CD4-positive, alpha-beta T cell treated with Interleukin-15 for 4 hours (primary cell): ENCODE results near the gene CRYGS.
"Not testable (repeated sequence)": the region's sequence is repeated elsewhere in the genome, so short reads cannot be mapped to it uniquely, and the experiment has no call there.

Experiments used
- DNase-seq: peaks from one replicate; pipeline ENCODE4 v3.0.0-alpha.2; 2020; ENCODE audit warnings: low spot score

Gene CRYGS

GRCh38 chr3:186552408-186553031 is 8.3 kb upstream of the CRYGS start:
- no peak for DNase-seq

- no peak for DNase-seq
Observed at GRCh38 chr3:186551387-186551786, 7.2 kb upstream of the CRYGS start.

GRCh38 chr3:186549497-186549896 is 5.3 kb upstream of the CRYGS start:
- DNase-seq: no peak

DNA sequence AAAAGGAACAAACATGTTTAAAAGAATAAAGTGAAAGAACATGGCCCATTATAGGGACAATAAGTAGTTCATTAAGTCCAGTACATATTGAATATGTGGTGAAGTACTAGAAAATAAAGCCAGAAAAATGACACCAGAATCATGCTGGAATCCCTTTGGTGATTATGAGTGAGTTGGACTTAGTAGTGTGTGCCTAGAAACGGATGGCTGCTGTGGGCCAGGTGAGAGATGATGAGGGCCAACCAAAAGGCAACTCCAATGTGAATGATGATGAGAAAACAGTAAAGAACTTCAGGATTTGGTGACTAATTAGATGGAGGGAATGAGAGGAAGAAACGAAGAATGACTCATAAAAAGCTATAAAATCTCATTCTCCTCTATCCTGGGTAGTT is 3.3 kb downstream of the CRYGS start:
- no peak for DNase-seq

- peak; percentile 89 for DNase-seq
Observed at GRCh38 chr3:186540221-186540834, 3.9 kb downstream of the CRYGS start.

DNA sequence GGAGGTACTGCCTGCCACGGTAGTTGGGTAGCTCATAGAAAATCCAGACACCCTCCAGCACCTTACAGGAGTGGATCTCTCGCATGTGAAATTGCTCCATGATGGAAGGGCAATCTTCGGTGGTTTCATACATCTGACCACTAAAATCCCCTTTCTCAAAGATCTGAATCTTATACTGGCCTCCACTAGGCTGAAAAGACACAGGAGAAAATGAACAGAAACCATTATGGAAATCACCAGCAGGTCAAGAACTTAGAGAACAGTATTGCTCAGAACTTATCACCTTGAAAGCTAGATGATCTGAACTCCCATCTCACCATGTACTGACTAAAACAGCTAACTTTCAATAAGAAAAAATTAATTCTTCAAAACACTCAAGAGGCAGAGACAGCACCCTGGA is 5.4 kb downstream of the CRYGS start:
- no peak for DNase-seq

DNA sequence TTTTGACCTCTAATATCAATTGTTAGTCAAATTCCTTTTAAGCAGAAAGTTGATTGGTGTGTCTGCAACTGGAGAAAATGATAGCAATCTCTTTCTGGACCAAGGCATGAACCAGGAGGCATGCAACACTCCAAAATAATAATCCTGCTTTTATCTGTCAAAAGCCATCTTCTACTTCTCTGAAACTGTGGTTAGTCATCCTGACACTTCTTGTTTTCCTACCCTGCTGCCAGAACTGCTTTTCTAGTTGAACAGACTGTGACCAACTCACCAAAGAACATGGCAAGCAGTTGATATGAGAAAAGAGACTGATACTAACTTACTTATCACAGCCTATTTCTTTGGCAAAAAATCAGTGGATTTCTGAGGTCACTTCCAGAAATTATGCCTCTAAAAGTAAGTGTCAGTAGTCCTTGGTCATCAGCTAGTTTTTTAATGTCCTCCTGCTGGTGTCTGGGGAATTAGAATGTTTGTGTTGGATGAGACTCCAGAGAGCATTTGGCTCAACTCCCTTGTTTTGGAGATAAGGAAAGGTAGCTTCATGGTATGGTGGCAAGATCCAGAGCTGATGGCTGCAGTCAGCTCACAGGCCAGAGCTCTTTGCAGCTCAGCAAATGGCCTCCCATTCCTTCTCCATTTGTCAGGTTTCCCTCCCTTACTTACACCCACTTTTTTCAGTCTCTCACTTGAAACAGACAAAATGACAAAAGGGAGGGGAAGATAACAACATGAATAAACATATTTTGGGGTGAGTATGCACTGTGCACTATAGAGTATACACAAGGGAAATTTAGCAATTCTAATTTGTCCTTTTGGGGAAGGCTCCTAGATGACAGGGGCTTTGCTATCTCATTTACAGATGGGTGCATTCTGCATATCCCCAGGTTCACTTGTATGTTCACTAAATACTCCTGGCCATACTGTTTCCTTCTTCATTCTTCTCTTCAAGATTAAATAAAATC is 7.0 kb downstream of the CRYGS start:
- no peak for DNase-seq

DNA sequence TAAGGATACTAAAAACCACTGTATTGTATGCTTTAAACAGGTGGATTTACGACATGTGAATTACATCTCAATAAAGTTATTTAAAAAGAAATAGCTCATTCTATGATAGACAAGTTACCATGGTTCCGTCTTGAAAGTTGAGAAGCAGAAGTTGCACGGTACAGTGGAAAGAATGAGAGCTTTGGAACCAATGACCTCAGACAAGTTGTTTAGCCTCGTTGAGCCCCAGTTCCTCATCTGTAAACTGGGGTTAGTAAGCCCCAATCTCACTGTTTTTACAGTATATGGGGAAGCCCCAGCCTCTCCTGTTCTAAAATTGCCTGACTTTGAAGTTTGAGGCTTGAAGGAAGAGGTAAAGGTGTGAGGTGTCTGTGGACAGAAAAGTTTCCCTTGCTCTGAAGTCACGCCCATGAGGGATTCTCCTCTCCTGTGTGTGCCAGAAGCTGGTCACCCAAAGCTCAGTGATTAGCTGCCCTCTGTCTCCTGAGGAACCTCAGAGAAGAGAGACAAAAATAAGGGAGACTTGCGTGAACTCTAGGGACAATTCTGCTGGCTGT is 10.0 kb downstream of the CRYGS start:
- peak; percentile 39 for DNase-seq

- no peak for DNase-seq
Observed at GRCh38 chr3:186532598-186533072, 11.5 kb downstream of the CRYGS start.

DNA sequence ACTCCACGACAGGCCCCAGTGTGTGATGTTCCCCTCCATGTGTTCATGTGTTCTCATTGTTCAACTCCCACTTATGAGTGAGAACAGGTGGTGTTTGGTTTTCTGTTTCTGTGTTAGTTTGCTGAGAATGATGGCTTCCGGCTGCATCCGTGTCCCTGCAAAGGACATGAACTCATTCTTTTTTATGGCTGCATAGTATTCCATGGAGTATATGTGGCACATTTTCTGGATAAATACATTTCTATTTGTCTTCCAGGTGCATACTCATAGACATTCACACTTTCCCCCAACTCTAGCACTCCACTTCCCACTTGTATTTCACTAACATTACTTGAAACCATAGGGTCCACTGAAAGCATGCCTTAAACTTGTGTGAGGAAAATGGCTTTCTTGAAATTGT is 12.5 kb downstream of the CRYGS start:
- DNase-seq: not testable (repeated sequence)

DNA sequence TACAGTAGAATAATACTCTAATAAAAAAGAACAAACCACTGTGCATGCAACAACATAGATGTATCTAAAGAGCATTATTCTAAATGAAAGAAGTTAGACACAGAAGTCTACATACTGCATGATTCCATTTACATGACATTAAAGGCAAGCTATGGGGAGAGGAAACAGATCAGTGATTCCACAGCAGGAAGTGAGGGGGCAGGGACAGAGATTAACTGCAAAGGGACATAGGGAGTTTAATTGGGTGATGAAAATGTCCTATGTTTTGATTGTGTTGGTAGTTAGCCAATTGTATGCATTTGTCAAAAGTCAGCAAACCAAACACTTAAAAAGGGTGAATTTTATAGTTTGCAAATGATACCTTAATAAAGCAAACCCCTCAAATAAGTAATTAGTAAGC is 13.8 kb downstream of the CRYGS start:
- DNase-seq: no peak

DNA sequence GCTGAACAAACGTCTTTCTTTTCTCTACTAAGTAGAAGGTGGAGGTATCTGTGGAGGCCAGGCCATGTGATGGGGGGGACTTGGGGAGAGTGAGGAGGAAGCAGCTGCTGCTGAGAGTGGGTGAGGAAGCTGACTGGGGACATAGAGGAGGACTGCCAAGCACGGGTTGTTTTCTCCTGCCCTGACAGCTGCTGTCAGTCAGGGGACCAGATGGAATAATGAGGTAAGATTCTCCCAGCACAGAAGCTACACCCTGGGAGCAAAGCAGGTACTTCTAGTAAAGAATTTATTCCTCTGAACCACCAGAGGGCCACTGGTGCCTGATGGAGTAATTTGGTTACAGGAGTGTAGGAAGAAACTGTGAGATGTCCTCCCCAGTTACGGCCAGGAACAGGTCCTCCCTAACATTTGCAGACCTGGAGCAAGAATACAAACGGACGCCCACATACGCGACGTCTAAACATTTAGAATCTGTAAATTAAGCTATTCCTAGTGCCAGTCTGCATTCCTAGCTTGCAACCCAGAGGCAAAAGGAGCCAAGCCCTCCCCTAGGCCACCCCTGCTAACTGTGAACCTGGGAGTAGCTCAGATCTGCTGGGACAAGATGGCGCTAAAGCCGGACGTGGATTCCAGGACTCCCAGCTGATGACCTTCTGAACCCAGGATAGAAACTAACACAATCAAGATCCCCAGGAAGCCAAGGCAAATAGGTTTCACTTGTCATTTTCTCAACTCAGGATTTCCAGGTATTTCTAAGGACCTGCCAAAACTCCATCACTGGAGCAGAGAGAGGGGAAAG is 14.8 kb downstream of the CRYGS start:
- no peak for DNase-seq

DNA sequence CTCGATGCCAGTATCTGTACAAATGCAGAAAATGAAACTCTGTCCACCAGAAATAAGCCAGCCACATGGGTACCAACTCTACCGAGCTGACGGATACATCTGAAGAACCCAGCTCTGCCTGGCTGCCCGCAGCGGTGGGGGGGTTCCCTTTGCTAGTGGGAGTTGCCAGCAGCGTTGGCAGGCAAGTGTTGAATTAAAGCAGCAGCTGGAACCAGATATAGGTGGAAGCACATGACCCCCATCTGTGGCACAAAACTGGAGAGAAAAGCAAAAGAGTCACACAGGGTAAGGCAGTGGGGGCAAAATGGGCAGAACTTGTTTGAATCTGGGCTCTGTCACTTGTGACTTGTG is 17.9 kb downstream of the CRYGS start:
- no peak for DNase-seq

- no peak for DNase-seq
Observed at GRCh38 chr3:186525369-186526255, 18.6 kb downstream of the CRYGS start.

DNA sequence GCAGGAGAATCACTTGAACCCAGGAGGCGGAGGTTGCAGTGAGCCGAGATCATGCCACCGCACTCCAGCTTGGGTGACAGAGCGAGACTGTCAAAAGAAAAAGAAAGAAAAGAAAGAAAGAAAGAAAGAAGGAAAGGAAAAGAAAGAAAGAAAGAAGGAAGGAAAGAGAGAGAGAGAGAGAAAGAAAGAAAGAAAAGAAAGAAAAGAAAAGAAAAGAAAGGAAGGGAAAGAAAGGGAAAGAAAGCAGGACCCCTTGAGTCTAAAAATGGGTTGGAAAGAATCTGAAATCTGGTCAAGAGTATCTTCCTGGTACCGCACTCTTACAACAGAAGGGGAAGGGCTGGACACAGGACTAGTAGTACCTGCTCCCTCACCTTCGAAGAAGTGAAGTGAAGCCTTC is 19.6 kb downstream of the CRYGS start:
- no peak for DNase-seq

- DNase-seq: no peak
Observed at GRCh38 chr3:186523434-186523833, 20.7 kb downstream of the CRYGS start.

DNA sequence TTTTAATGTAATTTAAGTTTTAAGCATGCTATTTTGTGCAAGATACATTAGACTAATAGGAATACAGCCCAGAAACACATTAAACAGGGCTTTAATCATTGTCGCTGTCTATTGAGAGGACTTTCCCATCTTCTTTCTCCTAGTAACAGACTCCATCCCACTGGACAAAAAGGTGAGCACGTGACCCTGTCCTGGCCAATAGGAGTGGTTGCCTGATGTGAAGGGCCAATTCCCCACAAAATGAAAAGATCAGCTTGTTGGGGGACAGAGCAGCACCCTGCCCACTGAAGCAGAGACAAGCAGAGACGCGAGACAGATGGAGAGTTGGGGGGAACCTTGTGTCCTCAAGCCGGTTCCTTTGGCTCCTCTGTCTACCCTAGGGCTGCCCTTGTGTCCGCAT is 21.2 kb downstream of the CRYGS start:
- no peak for DNase-seq

DNA sequence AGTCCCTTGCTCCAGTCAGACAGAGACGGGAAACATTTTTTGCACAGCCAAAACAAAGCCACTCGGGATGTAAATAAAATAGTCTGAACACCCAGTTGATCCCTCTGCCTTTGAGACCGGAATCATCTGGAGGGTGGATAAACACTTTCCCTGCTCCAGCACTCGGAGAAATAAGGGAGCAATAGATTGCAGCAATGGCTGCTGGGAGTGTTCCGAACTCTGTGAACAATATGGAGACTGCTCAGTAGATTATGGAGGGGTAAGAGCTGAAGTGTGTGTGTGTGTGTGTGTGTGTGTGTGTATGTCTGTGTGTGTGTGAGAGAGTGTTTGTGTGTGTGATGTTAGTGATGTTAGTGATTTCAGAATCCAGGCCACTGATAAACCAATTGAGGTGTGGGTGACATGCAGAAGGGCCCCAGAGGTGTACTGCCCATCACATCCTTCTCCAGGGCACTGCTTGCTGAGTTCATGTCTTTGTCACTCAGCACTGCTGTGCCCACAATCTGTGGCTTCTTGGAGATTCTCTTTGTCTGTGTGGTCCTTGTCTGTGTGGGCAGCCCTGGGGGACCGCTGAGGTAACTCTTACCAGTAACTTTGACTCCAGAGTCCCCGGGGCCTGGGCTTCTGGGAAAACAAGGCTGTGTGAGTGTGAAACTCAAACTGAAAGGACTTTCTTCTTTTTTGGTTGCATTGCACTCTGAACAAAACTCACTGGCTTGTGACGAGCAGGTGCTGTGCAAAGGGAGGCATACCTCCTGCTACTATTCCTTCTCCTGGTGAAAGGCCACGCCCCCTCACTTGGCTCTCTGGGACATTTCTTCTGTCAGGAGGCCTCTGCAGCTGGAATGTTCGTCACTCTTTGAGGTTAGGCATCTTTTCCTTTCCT is 23.0 kb downstream of the CRYGS start:
- DNase-seq: no peak

DNA sequence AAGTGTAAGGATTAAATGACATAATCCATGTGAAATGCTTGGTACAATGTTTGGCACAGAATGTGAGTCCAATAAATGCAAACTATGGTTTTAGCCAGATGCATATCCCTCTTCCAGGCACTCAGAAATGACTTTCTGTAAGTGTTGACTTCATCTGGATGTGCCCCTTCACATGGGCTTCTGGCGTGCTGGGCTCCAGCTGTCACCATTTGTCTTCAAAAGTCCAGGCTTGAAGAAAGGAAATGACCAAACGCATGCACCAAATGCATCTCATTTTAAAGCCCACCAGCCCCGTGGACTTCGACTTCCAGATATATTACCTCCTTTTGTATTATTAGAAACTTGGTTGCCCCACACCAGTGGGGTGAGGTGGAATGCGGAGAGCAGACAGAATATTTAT is 23.7 kb downstream of the CRYGS start:
- DNase-seq: no peak
